ENCODE results near the gene SPDEF.
A peak's percentile ranks its signal among the peaks of the same experiment; 100 is the strongest.

SPDEF gene

DNA sequence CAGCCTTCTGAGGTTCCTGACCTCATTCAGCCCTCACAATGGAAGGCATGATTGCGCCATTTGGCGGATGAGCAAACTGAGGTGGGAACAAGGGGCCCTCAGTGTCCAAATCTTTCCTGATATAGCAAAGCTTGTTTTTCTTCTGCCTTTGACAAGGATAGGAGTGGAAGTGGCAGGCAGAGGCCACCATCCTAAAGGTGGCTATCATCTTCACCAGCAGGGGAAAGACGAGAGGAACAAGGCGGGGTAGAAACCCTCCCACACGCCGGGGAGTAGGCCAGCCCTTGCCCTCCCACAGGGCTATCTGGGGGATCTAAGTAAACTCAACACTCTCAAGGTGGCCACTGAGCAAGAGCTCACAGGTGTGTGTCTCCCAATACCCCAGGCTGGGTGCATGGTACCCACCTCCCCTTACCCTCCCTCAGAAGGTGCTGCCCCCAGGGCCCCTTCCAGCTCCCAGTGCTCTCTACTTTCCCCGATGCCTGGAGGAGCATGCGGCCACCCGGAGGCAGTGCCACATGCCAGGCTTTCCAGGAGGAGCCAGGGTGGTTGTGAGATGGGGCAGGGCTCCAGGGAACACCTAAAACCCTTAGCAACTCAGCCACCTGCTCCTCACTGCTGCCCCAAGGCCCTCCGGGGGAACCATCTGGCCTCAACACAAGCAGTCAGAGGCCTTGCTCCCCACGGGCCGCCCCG lies 11.2 kb downstream of the SPDEF start:
- no peak for DNase-seq (ENCODE audit: low read depth)

DNA sequence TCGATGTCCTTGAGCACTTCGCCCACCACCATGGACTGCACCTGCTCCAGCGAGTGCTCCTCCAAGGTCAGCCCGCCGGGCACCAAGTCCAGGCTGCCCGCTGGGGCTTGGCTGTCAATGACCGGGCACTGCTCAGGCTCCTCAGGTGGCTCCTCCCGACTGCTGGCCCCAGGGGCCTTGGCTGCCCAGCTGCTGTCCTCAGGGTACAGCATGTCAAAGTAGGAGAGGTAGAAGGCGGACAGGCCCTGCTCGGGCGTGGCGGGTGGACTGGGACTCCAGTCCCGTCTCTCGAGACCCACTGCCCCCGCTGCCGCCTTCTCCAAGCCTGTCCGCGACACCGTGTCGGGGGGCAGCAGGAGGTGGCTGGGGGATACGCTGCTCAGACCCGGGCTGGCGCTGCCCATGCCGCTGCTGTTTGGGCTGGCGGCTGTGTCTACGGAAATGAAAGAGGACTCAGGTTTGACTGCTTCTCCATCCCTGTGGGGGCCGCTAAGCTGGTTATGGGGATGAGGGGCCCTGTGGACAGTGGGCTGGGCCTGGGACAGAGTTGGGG lies 12.0 kb downstream of the SPDEF start:
- DNase-seq (ENCODE audit: low read depth) = no peak

DNA sequence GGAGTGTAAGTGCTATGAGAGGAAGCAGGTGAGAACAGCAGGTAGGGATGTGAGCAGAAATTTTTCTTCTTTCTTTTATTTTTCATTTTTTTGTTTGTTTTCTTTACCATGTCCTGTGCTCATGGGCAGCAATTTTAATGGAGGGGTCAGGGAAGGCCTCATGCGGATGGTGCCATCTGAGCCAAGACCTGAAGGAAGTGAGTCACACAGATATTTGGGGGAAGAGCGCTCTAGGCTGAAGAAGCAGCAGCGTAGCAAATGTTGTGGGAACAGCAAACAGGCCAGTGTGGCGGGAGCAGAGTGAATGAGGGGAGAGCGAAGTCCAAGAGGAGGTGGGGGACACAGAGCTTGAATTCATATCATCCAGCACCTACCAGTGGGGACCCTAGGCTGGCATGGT lies 12.7 kb downstream of the SPDEF start:
- DNase-seq (ENCODE audit: low read depth) = peak; percentile 86

DNA sequence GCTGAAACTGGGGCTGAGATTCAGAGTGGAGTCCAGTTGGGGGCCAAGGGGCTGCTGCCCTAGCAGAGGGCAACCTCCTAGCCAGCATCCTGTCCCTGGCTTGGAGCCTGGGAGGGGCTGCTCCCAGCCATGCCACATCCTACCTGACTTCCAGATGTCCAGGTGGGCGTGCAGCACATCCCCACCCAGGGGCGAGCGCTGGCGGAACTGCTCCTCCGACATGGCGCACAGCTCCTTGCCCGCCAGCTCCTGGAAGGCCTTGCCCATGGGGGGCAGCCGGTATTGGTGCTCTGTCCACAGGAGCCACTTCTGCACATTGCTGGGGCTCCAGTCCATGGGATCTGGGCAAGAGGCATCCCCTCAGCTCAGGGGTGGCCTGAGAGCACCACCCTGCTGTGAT lies 15.3 kb downstream of the SPDEF start:
- DNase-seq (ENCODE audit: low read depth) = no peak

DNA sequence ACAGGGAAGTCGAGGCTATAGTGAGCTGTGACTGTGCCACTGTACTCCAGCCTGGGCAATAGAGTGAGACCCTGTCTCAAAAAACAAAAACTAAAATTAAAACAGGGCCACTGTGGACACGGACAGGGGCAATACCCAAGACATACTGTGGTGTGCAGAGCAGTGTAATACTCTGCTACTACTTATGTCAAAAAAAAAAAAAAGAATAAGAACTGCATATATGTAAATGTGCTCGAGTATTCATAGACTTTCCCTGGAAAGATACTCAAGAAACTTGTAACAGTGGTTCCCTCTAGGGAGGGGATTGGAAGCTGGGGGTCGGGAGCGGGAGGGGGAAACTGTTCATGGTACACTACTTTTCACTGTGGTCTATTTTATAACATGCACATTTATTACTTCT lies 15.9 kb downstream of the SPDEF start:
- DNase-seq (ENCODE audit: low read depth) = no peak

DNA sequence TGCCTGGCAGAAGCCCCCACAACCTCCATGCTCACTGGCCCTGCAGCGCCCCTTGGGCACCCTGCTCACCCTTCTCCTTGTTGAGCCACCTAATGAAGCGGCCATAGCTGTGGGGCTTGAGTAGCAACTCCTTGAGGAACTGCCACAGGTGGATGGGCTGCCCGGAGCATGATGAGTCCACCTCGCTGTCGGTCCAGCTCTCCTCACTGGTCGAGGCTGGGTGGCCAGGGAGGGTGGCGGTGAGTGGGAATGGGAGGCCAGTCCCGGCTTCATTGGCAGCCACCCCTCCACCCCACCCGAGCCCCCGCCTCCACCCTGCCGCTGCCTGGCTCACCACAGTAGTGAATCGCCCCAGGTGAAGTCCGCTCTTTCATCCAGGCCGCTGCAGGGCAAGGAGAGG lies 16.9 kb downstream of the SPDEF start:
- no peak for DNase-seq (ENCODE audit: low read depth)

DNA sequence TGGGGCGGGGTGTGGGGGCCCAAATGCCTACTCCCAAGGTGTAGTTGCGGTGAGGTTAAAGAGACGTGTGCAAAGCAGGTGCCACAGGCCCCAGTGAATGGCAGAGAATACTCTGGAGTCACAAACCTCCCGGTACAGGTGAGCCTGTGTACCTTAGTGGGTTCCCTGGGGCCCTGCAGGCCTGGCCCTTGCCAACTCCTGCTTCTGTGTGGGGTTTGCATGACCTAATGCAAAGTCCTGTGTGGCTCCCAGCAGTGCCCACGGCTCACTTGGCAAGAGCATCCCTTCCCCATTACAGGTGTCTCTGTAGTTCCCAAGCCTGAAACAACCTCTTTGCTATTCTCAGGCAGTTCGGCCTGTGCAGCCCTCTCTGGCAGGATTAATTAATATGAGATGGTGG lies 17.5 kb downstream of the SPDEF start:
- no peak for DNase-seq (ENCODE audit: low read depth)

DNA sequence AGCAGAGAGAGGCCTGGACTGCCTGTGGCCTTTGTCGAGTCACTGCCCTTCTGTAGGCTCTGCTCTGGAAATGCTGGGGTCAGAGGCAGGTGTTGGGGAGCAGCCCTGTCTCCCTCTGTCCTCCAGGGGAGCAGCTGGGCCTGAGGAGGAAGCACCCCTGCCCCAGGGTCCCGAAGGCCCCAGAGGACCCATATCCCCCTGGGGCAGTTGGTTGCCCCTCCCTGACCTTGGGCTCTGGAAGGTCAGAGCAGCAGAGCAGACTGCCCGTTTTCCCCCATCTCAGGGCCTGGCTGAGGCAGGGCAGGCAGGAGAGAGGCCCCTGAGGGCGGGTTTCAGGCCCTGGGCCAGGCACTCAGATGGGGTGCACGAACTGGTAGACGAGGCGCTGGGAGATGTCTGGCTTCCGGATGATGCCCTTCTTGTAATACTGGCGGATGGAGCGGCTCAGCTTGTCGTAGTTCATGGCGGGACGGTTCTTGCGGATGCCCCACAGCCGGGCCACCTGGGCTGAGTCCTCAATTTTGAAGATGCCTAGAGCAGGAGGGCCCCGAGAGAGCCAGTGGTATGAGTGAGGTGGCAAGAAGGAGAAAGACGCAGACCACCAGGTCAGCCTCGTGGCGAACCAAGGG lies 18.1 kb downstream of the SPDEF start:
- DNase-seq (ENCODE audit: low read depth) = no peak

DNA sequence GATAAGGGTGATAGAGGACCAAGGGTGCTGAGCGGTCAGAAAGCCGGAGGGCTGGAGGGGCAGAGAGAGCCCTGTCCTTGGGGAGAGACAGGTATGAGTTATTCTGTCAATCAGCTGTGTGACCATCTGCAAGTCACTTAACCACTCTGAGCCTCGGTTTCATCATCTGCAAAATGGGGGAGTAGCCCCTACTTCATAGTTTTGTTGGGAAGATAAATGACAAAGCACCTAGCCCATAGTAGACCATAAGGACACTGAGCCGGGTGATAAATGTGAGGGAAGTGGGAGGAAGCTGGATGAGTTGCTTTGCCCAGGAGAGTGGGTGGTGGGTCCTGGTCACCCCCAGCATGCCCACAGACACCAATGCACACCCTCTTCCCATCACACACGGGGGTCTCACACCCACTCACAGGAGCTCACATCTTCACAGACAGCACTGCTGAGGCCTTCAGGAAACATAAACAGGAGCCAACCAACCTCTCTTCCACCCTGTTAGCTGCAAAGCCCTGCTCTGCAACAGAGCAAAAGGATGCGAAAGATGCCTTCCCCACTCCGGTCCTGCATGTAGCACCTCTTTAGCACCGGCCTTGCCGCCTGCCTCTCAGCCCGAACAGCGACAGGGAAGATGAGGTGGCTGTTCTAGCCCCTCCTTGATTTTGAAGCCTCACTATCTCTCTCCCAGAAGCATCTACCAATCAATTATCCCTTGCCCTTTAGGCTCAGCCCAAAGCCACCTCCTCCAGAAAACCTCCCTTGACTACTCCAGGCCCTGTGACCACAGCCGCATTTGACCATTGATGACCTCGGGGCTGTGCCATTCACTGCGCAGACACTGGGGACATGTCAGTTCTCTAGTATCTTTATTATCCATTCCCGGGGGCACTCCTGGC lies 18.9 kb downstream of the SPDEF start:
- no peak for DNase-seq (ENCODE audit: low read depth)

DNA sequence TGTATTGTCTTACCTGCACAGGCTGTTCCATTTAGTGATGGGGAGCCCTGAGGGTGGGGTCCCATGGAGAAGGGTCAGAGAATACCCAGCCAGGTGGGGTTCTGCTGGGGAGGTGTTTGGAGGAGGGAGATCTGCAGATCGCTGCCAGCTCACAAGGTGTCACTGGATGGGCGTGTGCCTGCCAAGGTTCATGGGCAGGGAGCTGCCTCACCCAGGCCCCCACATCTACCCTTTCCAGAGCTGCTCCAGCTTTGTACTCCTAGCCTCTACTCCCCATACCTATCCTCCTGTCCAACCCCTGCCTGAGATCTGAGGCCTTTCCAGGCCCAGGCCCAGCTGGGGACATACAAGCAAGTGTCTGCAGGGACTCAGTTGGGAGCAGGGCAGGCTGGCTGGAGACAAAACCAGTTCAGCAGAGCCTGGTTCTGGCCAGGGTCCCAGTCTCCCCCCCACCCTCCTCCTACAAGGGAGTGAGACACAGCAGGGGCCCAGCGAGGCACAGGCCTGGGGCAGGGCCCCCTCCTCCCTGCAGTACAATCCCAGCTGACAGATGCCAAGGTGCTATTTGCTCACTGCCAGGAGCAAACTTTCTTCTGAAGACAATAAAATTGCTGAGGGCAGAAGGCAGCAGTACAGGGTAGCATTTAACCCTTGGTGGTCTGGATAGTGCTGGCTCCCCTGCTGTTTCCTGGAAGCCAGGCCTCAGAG lies 19.7 kb downstream of the SPDEF start:
- no peak for DNase-seq (ENCODE audit: low read depth)

DNA sequence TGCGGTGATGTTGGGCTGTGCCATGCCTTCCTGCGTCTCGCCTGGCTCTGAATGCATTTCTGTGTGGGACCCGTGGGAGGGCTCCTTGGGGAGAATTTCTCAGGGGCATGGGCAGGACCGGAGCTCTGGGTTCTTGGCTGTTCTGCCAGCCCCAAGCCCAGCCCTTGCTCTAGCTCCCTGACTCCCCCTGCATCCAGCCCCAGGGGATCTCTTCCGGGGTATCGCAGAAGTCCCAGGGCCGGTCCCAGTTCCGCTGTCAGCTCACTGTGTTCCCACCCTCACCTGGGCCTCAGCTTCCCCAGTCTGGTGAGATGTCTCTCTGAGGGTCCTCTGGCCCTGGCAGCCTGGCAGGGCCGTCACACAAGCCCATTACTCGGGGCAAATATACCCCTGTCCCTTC lies 20.5 kb downstream of the SPDEF start:
- no peak for DNase-seq (ENCODE audit: low read depth)

DNA sequence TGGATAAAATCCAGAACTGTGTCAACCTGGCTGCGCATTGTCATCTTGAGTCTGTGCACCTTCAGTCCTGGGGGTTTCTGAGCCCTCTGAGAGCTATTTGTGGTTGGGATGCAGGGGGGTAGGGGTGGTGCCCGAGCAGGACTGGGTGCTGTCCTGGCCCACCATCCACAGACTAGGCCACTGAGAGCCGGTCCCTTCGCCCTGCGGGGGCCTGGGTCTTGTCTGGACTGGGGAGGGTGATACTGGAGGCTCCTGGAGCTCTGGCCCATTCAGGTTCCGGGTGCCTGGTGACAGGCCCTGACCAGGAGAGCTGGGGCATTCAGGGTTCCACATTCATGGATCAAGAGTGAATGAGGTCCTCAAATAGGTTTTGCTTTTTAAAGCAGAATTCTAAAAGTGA lies 20.9 kb downstream of the SPDEF start:
- DNase-seq (ENCODE audit: low read depth) = no peak

DNA sequence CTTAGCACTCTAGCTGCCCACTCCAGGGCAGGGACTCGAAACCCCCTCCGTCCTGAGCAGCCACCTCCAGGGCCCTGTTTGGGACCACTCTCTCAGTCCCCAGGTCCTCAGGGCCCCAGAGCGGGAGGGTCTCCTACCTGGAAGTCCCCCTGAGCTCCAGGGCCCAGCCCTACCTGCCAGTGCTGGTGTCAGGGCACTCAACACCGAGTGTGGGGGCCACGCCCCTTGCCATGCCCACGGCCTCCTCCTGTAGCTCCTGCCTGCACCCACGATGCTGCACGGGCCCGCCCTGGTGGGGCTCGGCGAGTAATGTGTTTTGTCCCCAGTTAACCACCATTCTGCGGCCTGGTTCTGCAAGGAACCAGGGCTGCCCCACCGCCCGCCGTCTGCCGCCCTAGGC lies 21.5 kb downstream of the SPDEF start:
- no peak for DNase-seq (ENCODE audit: low read depth)

DNA sequence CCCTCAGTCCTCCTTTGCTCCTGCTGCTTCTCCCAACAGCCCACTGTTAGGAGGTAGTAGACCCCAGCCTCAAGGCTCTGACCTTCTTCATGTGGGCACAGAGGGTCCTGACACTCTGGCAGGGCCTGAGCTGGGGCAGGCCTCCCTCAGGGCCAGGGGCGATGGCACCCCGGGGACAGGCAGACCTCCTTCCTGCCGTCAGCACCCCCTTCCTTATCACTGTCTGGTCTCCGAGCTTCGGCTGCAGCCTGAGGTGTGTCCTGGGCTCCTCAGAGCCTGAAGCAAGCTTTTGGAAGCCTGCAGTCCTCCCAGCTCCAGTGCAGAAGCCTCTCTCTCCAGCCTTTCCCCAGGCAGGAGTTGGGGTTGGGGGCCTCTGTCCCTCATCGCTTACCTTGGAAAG lies 22.0 kb downstream of the SPDEF start:
- DNase-seq (ENCODE audit: low read depth) = no peak

DNA sequence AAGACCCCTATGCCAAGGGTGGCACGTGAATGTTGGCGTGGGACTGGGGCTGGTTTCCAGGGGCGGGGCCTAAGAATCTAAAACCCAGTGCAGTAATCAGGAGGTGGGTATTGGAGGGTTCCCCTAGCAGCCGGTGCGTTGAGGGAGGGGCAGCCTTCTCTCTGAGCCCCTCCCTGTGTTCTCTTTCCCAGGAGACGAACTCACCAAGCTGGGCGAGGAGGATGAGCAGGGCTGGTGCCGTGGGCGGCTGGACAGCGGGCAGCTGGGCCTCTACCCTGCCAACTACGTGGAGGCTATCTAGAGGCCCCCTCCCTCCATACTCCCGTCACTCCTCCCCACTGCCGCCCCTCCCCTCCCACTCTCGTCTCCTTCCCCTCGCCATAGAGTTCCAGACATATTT lies 23.9 kb downstream of the SPDEF start:
- DNase-seq (ENCODE audit: low read depth) = no peak

DNA sequence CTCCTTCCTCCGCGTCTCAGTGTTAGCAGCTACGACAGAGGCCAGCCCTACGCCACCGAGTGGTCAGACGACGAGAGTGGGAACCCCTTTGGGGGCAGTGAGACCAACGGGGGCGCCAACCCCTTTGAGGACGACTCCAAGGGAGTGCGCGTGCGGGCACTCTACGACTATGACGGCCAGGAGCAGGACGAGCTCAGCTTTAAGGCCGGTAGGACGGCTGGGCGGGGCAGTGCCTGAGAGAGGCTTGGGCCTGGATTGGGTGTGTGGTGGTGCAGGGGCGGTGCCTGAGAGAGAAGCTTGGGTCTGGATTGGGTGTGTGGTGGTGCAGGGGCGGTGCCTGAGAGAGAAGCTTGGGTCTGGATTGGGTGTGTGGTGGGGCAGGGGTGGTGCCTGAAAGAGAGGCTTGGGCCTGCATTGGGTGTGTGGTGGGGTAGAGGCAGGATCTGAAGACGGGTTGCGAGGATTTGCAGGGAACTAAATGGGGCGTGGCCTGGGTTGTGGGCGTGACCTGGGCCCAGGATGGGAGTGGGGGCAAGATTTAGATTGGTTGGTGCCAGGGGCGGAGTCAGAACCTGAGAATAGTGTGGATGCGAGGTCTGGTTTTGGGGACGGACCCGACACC lies 24.4 kb downstream of the SPDEF start:
- no peak for DNase-seq (ENCODE audit: low read depth)

DNA sequence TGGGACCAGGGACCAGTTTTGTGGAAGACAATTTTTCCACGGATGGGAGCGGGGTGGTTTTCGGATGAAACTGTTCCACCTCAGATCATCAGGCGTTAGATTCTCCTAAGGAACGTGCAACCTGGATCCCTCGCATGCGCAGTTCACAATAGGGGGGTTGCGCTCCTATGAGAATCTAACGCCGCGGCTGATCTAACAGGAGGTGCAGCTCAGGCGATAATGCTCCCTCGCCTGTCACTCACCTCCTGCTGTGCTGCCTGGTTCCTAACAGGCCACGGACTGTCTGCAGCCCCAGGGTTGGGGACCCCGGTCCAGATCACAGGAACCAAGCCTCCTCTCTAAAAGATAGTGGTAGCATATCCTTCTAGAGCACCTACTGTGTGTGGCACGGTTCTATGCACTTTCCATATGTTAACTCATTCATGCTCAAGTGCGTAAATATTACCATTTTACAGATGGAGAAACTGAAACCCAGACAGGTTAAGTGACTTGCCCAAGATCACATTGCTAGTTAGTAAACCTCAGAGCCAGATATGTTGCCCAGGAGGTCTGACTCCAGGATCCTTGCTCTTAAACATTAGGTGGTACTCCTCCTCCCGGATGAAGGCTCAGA lies 25.3 kb downstream of the SPDEF start:
- DNase-seq (ENCODE audit: low read depth) = no peak

DNA sequence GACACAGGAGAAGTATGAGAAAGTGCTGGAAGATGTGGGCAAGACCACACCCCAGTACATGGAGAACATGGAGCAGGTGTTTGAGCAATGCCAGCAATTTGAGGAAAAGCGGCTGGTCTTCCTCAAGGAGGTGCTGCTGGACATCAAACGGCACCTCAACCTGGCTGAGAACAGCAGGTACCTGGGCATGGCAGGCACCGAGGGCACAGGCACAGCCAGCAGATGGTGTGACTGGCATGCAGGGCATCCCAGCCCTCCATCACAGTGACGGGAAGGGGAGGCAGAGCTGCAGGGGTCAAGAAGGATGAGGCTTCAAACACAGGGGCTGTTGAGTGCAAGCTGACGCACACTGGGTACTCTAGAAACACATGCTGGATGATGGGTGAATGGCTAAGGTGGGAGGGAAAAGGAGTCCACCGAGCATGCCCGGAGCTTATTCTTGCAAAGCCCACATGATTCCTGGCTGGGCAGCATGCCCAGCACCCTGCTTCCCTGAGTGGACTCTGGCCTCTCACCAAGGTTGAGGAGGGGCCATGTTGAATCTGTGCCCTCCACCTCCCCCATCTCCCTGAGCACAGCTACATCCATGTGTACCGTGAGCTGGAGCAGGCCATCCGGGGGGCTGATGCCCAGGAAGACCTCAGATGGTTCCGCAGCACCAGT lies 26.3 kb downstream of the SPDEF start:
- no peak for DNase-seq (ENCODE audit: low read depth)

DNA sequence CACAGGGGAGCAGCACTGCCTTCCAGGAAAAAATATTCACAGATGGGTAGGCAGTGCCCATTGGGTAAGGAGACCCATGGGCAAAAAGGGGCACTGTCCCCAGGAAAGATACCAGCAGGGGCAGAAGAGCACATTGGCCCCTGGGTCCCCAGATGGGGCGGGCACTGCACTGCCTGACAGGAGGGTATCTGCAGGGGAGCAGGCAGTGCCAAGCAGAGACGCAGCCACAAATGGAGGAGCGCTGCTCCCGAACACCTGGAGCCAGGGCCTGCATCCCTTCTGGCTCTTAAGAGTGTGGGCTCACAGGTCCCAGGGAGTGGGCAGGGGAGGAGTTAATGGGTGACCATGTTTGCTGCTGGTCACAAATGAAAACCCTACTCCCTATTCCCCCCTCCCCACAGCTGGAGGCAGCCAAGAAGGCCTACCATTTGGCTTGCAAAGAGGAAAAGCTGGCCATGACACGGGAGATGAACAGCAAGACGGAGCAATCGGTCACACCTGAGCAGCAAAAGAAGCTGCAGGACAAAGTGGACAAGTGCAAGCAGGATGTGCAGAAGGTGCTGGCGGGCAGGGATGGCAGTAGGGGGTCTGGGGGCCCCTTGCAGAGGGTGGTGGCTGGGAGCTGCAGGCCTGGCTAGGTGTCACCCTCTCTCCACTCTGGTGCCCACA lies 27.0 kb downstream of the SPDEF start:
- DNase-seq (ENCODE audit: low read depth) = no peak
